Ovary (tissue), 9 donors: ENCODE measurements around the gene CACNA2D4. TPM values are rescaled to one million over a fixed set of nuclear protein-coding genes. Genes with fewer than 3 reads are reported as not detected.

Source experiments
- DNase-seq, 5 donors: peaks; one replicate each; pipeline ENCODE4 v3.0.0-alpha.2; 2019 to 2020
- H3K27ac ChIP-seq, 2 donors: fragments of 200-600 bp; one replicate each; pipeline versions ENCODE4 v1.5.1 to v1.8.0; 2019 to 2022
- H3K27me3 ChIP-seq: fragments of 200-600 bp; one replicate; pipeline ENCODE4 v1.8.0; 2022
- H3K36me3 ChIP-seq: fragments of 200-600 bp; sonication (generic); one replicate; pipeline ENCODE4 v1.5.1; 2019
- H3K4me1 ChIP-seq: one replicate; pipeline ENCODE4 v1.8.1; 2013; ENCODE audit warnings: mild to moderate bottlenecking, moderate library complexity; ENCODE audit not compliant: insufficient read depth
- H3K4me3 ChIP-seq: fragments of 200-600 bp; sonication (generic); one replicate; pipeline ENCODE4 v1.5.1; 2017
- H3K9me3 ChIP-seq, 2 donors: fragments of 200-600 bp in 1 of 2; sonication (generic) in 1 of 2; one replicate each; pipeline versions ENCODE4 v1.5.1 to v1.8.1; 2013 to 2019; ENCODE audit warnings: mild to moderate bottlenecking in 1 of 2, moderate library complexity in 1 of 2
- CTCF ChIP-seq, 3 donors: fragments of 450-650 bp in 2 of 3; fragments of 200-600 bp in 1 of 3; IDR thresholded peaks; one replicate each; pipeline versions ENCODE4 v1.5.1 to v1.8.0; 2016 to 2022; ENCODE audit warnings: antibody characterized with exemption in 3 of 3, mild to moderate bottlenecking in 1 of 3
- EP300 ChIP-seq: sonication (generic); formaldehyde crosslinking; IDR thresholded peaks from one replicate; pipeline ENCODE4 v1.6.1; 2017; ENCODE audit warnings: antibody characterized with exemption
- POLR2A ChIP-seq: fragments of 450-650 bp; IDR thresholded peaks from one replicate; pipeline ENCODE4 v1.6.1; 2017; ENCODE audit warnings: antibody characterized with exemption, mild to moderate bottlenecking, moderate library complexity
- WGBS, 3 donors: extraction: QIAGEN DNeasy Blood & Tissue Kit in 1 of 3; methylation state at CpG; one replicate each; pipeline versions ENCODE4 v1.1.5 to v1.1.7; 2013 to 2017; 5-methylcytosine and 5-hydroxymethylcytosine counted together
- intact Hi-C, 4 donors: fragments of 100-400 bp; cut with DNase I; formaldehyde crosslinking; loops; one replicate each; pipeline versions ENCODE4 v1.11.0 to v1.15.1; 2022 to 2023
- polyA plus RNA-seq, 2 donors: library from polyadenylated mRNA; stranded (reverse); fragments of 200-250 nt in 1 of 2; fragments of 350-450 nt in 1 of 2; fragmentation: Illumina TruSeq in 1 of 2; extraction: RNeasy Lipid Tissue Mini Kit (QIAGEN cat#74804) in 1 of 2; gene quantifications; one replicate each; pipeline ENCODE4 v1.2.3, GENCODE V29; 2013 to 2014
- total RNA-seq, 7 donors: library from RNA; depleted of rRNA in 2 of 7; stranded (reverse); fragments of >200 nt in 2 of 7; fragmentation: NEBNext Ultra II Directional in 3 of 7; extraction: Animal tissue kit (Norgen Biotek cat#: 25700) in 3 of 7; gene quantifications; one replicate each; pipeline versions ENCODE4 v1.1.0 to v1.2.4, GENCODE V29; 2016 to 2023
- donor health status: DM: no; HTN: no; CAD: no; lungs with moderate emphysema.
- donor health status: DM: no; HTN: no; CAD: no.
- donor health status: Bipolar disorder and iron deficiency.
- donor health status: DM: yes; HTN: yes; CAD: no.
- donor health status: DM: no; HTN: no; CAD: no.
- donor health status: DM: yes; HTN: yes; CAD: no.

CACNA2D4 gene
- total and polyA plus RNA-seq, 9 donors, result 2.1 to 6.8 (median 3.2) TPM

- H3K9me3 ChIP-seq, result no peaks in the 10 kb centered on the region
- TF ChIP-seq POLR2A (no peak), CTCF (IDR thresholded peaks at IDR 0.05) (no peak), EP300 (no peak)
- no peaks in the 10 kb centered on the region for H3K27me3 ChIP-seq
- no peaks in the 10 kb centered on the region for H3K4me1 ChIP-seq
- DNase-seq, result no peak
- intact Hi-C loops, result no loop called here
- WGBS, 3 donors, result 80 to 93% (median 82%) methylated on average over 1 of the region's 1 CpG
- H3K4me3 ChIP-seq, result no peak overlapping the region
- H3K27ac ChIP-seq, result no peak overlapping the region
- no peaks in the 10 kb centered on the region for H3K36me3 ChIP-seq
Measured at GRCh38 chr12:1852076-1852475, 66.4 kb downstream of the CACNA2D4 start.

GRCh38 chr12:1851151-1851701, 67.2 kb downstream of the CACNA2D4 start:
- Histone ChIP-seq H3K4me3 (no peak overlapping the region), H3K4me1 (no peaks in the 10 kb centered on the region), H3K9me3 (no peaks in the 10 kb centered on the region), H3K27ac (no peak overlapping the region), H3K27me3 (no peaks in the 10 kb centered on the region), H3K36me3 (no peaks in the 10 kb centered on the region)
- 63 to 71% (median 66%) methylated on average over 7 of the region's 7 CpGs for WGBS, 3 donors
- TF ChIP-seq EP300 (no peak), CTCF (IDR thresholded peaks at IDR 0.05) (no peak), POLR2A (no peak)
- DNase-seq, result no peak
- intact Hi-C loops, result no loop called here

GRCh38 chr12:1848745-1849144, 69.7 kb downstream of the CACNA2D4 start:
- intact Hi-C loops, result no loop called here
- WGBS, 3 donors, result 33 to 50% (median 45%) methylated on average over 6 of the region's 6 CpGs
- no peak for DNase-seq
- TF ChIP-seq POLR2A, result no peak
- H3K36me3 ChIP-seq, result no peaks in the 10 kb centered on the region
- H3K27ac ChIP-seq, result no peak overlapping the region
- H3K9me3 ChIP-seq, result no peaks in the 10 kb centered on the region
- H3K4me3 ChIP-seq, result no peak overlapping the region
- H3K4me1 ChIP-seq, result no peaks in the 10 kb centered on the region
- no peaks in the 10 kb centered on the region for H3K27me3 ChIP-seq

- TF ChIP-seq CTCF (IDR thresholded peaks at IDR 0.05) (no peak), EP300 (no peak)
- Histone ChIP-seq H3K4me1 (no peaks in the 10 kb centered on the region), H3K4me3 (no peak overlapping the region), H3K36me3 (no peaks in the 10 kb centered on the region), H3K9me3 (no peaks in the 10 kb centered on the region), H3K27ac (no peak overlapping the region), H3K27me3 (no peaks in the 10 kb centered on the region)
- WGBS, 3 donors, result 65 to 70% (median 66%) methylated on average over 10 of the region's 10 CpGs
- DNase-seq, result peak in 1 of 5 donors; percentile 3
- intact Hi-C loops, result no loop called here
Measured at GRCh38 chr12:1848146-1848545, 70.3 kb downstream of the CACNA2D4 start.

- no peak for TF ChIP-seq EP300
- TF ChIP-seq POLR2A, result no peak
- TF ChIP-seq CTCF (IDR thresholded peaks at IDR 0.05), result no peak
- no peak overlapping the region for H3K27ac ChIP-seq
- no peaks in the 10 kb centered on the region for H3K27me3 ChIP-seq
- H3K36me3 ChIP-seq, result no peaks in the 10 kb centered on the region
- intact Hi-C loops, result no loop called here
- DNase-seq, result peak in 1 of 5 donors; percentile 0
- no peak overlapping the region for H3K4me3 ChIP-seq
- no peaks in the 10 kb centered on the region for H3K4me1 ChIP-seq
- H3K9me3 ChIP-seq, result no peaks in the 10 kb centered on the region
- 59 to 71% (median 67%) methylated on average over 4 of the region's 4 CpGs for WGBS, 3 donors
Measured at GRCh38 chr12:1847411-1847810, 71.0 kb downstream of the CACNA2D4 start.
